SK-N-SH treated with all-trans-retinoic acid at 6 μM for 48 hours (cell line): ENCODE measurements around the gene CALR3.

ENCODE experiments used
- BACH2 ChIP-seq: fragments of 250-450 bp; sonication (Bioruptor Pico); IDR thresholded peaks from 2 replicates; pipeline ENCODE4 v1.9.0; 2021; ENCODE audit warnings: mild to moderate bottlenecking, borderline replicate concordance
- CREB5 ChIP-seq: fragments of 250-450 bp; sonication (Bioruptor Pico); IDR thresholded peaks from 2 replicates; pipeline ENCODE4 v1.5.1; 2020; ENCODE audit warnings: low read depth, mild to moderate bottlenecking, moderate library complexity
- ESRRG ChIP-seq: fragments of 250-450 bp; sonication (Bioruptor Pico); IDR thresholded peaks from 2 replicates; pipeline ENCODE4 v1.6.1; 2021; ENCODE audit warnings: mild to moderate bottlenecking
- GLIS3 ChIP-seq: fragments of 250-450 bp; sonication (Bioruptor Pico); IDR thresholded peaks from 2 replicates; pipeline ENCODE4 v1.5.0; 2020; ENCODE audit warnings: mild to moderate bottlenecking, moderate library complexity
- PATZ1 ChIP-seq: fragments of 250-450 bp; sonication (Bioruptor Pico); IDR thresholded peaks from 2 replicates; pipeline ENCODE4 v1.8.0; 2020; ENCODE audit warnings: mild to moderate bottlenecking, moderate library complexity, borderline replicate concordance
- PPARA ChIP-seq: fragments of 250-450 bp; sonication (Bioruptor Pico); IDR thresholded peaks from 2 replicates; pipeline ENCODE4 v1.5.0; 2020; ENCODE audit warnings: mild to moderate bottlenecking, borderline replicate concordance
- RARB ChIP-seq: fragments of 250-450 bp; sonication (Bioruptor Pico); IDR thresholded peaks from 2 replicates; pipeline ENCODE4 v1.8.0; 2021; ENCODE audit warnings: mild to moderate bottlenecking, moderate library complexity
- SNAI2 ChIP-seq: fragments of 250-450 bp; sonication (Bioruptor Pico); IDR thresholded peaks from 2 replicates; pipeline ENCODE4 v1.5.0; 2020; ENCODE audit warnings: mild to moderate bottlenecking, moderate library complexity
- TOX ChIP-seq: fragments of 250-450 bp; sonication (Bioruptor Pico); IDR thresholded peaks from 2 replicates; pipeline ENCODE4 v1.8.0; 2021; ENCODE audit warnings: mild to moderate bottlenecking, moderate library complexity, borderline replicate concordance
- TSHZ2 ChIP-seq: fragments of 250-450 bp; sonication (Bioruptor Pico); IDR thresholded peaks from 2 replicates; pipeline ENCODE4 v1.5.0; 2020; ENCODE audit warnings: mild to moderate bottlenecking, moderate library complexity
- ZNF565 ChIP-seq: fragments of 450-650 bp; formaldehyde crosslinking; conservative IDR thresholded peaks from 2 replicates; pipeline ENCODE4 v1.5.0; 2020; ENCODE audit warnings: low read depth, mild to moderate bottlenecking, moderate library complexity
- ZNF8 ChIP-seq: fragments of 450-650 bp; formaldehyde crosslinking; IDR thresholded peaks from 2 replicates; pipeline ENCODE4 v1.5.0; 2020; ENCODE audit warnings: mild to moderate bottlenecking, moderate library complexity

- no peak for TF ChIP-seq SNAI2 (CRISPR knock-in tag)
- no peak for TF ChIP-seq CREB5 (CRISPR knock-in tag)
- TF ChIP-seq TOX (CRISPR knock-in tag), result no peak
- no peak for TF ChIP-seq PATZ1 (CRISPR knock-in tag)
- no peak for TF ChIP-seq ZNF8 (CRISPR knock-in tag)
- no peak for TF ChIP-seq GLIS3 (CRISPR knock-in tag)
- no peak for TF ChIP-seq RARB (CRISPR knock-in tag)
- no peak for TF ChIP-seq TSHZ2
- no peak for TF ChIP-seq ZNF565 (CRISPR knock-in tag)
- TF ChIP-seq PPARA (CRISPR knock-in tag), result no peak
- no peak for TF ChIP-seq ESRRG
- no peak for TF ChIP-seq BACH2 (CRISPR knock-in tag)
Measured at GRCh38 chr19:16445238-16446107, 50.5 kb downstream of the CALR3 start.
